Activated CD4-positive, alpha-beta memory T cell treated with anti-CD3 and anti-CD28 coated beads for 36 hours (primary cell): Measurements from ENCODE around the gene EFNA2. TPM values are rescaled to one million over a fixed set of nuclear protein-coding genes. Genes with fewer than 3 reads are reported as not detected.

Experiments
- CTCF ChIA-PET: fragments of 350-600 bp; sonication (Branson Sonifier 250); formaldehyde crosslinking; loops from one replicate; lab custom pipeline; 2021; ENCODE audit warnings: antibody characterized with exemption, inconsistent platforms; lab: Charles Lee
- POLR2A ChIA-PET: fragments of 350-600 bp; sonication (Branson Sonifier 250); formaldehyde crosslinking; loops from one replicate; lab custom pipeline; 2021; ENCODE audit warnings: antibody characterized with exemption; lab: Charles Lee
- DNase-seq: peaks from one replicate; pipeline ENCODE4 v3.0.0-alpha.2; 2020
- H3K27ac Mint-ChIP-seq: one replicate; pipeline ENCODE4 v1.8.0; 2021; ENCODE audit warnings: mixed read lengths
- H3K27me3 Mint-ChIP-seq: one replicate; pipeline ENCODE4 v1.8.0; 2021; ENCODE audit warnings: mixed read lengths
- H3K36me3 Mint-ChIP-seq: one replicate; pipeline ENCODE4 v1.8.0; 2021; ENCODE audit warnings: mixed read lengths
- H3K4me1 Mint-ChIP-seq: one replicate; pipeline ENCODE4 v1.8.0; 2021; ENCODE audit warnings: low read depth, mixed read lengths
- H3K4me3 Mint-ChIP-seq: one replicate; pipeline ENCODE4 v1.8.0; 2021; ENCODE audit warnings: mild to moderate bottlenecking, mixed read lengths
- H3K9me3 Mint-ChIP-seq: one replicate; pipeline ENCODE4 v1.8.0; 2021; ENCODE audit warnings: mixed read lengths
- intact Hi-C: fragments of 100-400 bp; cut with micrococcal nuclease; formaldehyde crosslinking; loops from one replicate; pipeline ENCODE4 v1.15.1; 2023
- total RNA-seq, 2 experiments: library from RNA; stranded (reverse); gene quantifications; one replicate each; pipeline ENCODE4 v1.2.3, GENCODE V29; 2021

EFNA2 gene
- total RNA-seq, 2 experiments from 2014 or later = not detected

DNA sequence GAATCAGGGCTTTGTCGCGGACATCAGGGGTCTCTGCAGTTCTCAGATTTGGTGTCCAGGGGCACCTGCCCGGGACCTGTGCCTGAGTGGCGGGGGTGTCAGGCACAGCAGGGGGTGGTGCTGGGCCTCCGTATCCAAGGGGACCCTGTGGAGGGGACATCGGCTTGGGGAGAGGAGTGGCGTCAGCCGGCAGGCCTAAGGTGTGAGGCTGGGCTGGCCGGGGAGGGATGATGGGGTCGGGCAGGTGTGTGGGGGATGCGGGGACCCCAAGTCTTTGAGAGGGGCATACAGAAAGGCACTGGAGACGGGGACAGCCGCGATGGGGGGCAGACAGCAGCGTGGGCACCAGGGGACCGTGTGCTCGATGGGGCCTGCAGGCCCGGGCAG is 2.5 kb downstream of the EFNA2 start:
- Mint-ChIP-seq H3K9me3 (no peaks in the 10 kb centered on the region), H3K4me3 (no peak overlapping the region), H3K36me3 (no peaks in the 10 kb centered on the region), H3K27ac (no peak overlapping the region), H3K4me1 (peaks cover 10% of the 10 kb centered on the region), H3K27me3 (peaks cover 38% of the 10 kb centered on the region)
- ChIA-PET POLR2A (no interaction called here), CTCF (no interaction called here)
- DNase-seq = no peak
- intact Hi-C loops = no loop called here

DNA sequence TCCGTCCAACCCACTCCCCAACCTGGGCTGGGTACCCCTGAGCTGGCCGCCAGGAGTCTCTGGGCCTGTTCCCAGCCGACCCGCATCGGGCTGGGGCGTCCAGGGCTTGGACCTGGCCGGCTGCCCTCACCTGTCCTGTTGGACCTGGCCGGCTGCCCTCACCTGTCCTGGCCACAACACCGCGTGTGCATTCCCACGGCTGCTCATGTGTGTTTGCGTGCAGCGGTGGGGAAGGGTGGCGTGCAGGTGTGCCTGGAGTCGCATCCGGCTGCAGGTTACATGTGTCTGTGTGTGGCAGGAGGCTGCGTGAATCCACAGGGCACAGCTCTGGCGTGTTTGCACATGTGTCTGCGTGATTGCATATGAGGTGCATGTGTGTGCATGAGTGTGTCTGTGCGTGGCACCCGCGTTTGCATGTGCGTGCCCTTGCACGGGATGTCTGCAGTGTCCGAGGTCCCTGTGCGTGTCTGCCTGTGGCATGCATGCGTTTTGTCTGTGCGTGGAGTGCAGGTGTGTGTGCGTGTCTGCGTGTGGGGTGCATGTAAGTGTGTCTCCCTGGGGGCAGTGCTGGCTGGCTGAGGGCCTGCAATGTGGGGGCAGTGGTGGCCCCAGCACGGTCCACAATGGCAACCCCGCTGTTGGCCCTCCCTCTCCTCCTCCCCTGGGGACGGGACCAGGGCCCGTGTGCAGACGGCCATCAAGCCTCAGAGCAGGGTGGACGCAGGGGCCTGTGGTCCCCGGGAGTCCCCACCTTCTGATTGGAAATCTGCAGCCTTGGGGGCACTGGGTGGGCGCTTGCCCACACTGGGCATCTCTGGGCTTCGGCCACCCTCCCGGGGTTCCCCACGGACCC is 3.4 kb downstream of the EFNA2 start:
- POLR2A ChIA-PET = no interaction called here
- H3K36me3 Mint-ChIP-seq = no peaks in the 10 kb centered on the region
- no peak overlapping the region for H3K27ac Mint-ChIP-seq
- peaks cover 10% of the 10 kb centered on the region for H3K4me1 Mint-ChIP-seq
- peaks cover 38% of the 10 kb centered on the region for H3K27me3 Mint-ChIP-seq
- intact Hi-C loops = no loop called here
- H3K4me3 Mint-ChIP-seq = no peak overlapping the region
- CTCF ChIA-PET = no interaction called here
- no peak for DNase-seq
- no peaks in the 10 kb centered on the region for H3K9me3 Mint-ChIP-seq

- H3K36me3 Mint-ChIP-seq = no peaks in the 10 kb centered on the region
- DNase-seq = no peak
- no peak overlapping the region for H3K4me3 Mint-ChIP-seq
- intact Hi-C loops = no loop called here
- H3K27me3 Mint-ChIP-seq = peaks cover 37% of the 10 kb centered on the region
- no peak overlapping the region for H3K27ac Mint-ChIP-seq
- POLR2A ChIA-PET = no interaction called here
- H3K4me1 Mint-ChIP-seq = peaks cover 10% of the 10 kb centered on the region
- CTCF ChIA-PET = no interaction called here
- no peaks in the 10 kb centered on the region for H3K9me3 Mint-ChIP-seq
These were observed 4.0 kb downstream of the EFNA2 start for GRCh38 chr19:1289686-1290025.

- Mint-ChIP-seq H3K36me3 (no peaks in the 10 kb centered on the region), H3K27me3 (peaks cover 36% of the 10 kb centered on the region)
- POLR2A ChIA-PET = no interaction called here
These were observed 4.6 kb downstream of the EFNA2 start for GRCh38 chr19:1290196-1290702.

DNA sequence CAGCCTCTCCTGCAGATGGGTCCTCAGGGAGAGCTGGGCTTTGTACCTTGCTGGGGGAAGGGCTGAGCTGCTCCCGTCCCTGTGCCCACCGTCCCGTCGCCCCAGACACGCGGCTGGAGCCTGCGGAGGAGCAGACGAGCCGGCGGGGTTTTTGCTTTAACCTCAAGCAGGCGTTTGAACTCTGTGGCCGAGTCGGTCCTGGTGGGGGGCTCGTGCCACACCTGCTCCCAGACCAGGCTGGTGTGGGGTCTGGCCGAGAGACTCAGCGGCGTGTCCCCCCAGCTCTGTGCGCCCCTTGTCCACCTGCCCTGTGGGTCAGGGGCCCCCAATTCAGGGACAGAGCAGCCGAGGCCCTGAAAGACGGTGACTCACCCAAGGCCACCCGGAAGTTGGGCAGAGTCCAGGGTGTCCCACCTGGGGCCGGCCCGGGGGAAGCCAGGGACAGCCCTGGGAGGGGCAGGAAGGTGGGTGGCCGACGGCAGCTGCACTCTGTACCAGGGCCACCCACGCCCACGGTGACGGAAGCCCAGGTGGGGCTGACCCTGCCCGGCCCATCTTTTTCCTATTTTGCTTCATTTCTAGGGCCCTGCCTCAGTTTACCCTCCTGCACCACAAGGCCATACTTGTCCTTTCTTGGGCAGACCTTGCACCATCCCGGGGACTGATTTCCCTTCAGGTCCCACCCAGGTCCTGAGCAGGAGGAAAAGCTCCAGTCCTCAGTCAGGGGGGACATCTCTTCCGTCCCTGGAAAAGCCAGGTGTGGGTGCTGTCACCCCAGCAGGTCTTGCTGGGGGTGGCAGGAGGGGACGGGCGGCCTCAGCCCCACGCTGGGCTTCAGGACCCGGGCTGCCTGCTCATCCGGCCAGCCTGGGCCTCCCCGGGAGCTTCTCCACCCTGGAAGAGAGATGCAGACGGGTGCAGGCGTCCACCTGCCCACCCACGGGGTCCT is 5.3 kb downstream of the EFNA2 start:
- Mint-ChIP-seq H3K4me3 (no peak overlapping the region), H3K4me1 (peaks cover 4% of the 10 kb centered on the region), H3K36me3 (no peaks in the 10 kb centered on the region), H3K27ac (no peak overlapping the region), H3K27me3 (peaks cover 35% of the 10 kb centered on the region), H3K9me3 (no peaks in the 10 kb centered on the region)
- intact Hi-C loops = no loop called here
- ChIA-PET CTCF (no interaction called here), POLR2A (no interaction called here)
- DNase-seq = no peak

More at GRCh38 chr19:1290196-1290702, 4.6 kb downstream of the EFNA2 start:
- intact Hi-C loops = no loop called here
- no peak for DNase-seq
- CTCF ChIA-PET = no interaction called here
- Mint-ChIP-seq H3K27ac (no peak overlapping the region), H3K4me3 (no peak overlapping the region), H3K4me1 (peaks cover 4% of the 10 kb centered on the region), H3K9me3 (no peaks in the 10 kb centered on the region)

DNA sequence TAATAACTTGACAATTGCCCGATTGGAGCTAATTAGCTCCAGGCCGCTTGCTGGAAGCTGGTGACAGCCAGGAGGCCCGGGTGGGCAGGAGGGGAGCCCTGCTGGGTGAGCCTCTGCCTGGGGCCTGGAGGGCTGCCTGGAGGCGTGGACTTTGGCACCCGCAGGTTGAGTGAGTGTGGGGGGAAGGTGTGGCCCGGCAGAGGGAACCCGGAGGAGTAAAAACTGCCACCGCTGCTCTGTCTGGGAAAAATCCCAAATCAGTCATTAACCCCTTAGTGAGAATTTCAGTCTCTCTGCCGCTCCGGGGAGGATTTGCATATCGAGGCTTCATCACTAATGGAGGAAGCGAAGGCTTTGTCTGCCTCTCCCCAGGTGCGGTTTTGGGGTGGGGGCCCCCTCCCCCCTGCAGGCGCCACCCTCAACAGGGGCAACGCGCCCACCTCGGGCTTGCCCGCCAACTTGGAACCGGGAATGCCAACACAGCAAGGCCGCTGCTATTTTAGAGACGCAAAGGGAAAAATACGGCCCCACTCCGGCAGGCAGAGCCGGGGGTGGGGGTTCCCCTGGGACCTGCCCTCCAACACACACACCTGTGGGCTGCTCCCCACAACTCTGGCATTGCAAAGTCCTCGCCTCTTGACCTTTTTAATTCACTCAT is 6.2 kb downstream of the EFNA2 start:
- Mint-ChIP-seq H3K9me3 (no peaks in the 10 kb centered on the region), H3K27ac (no peak overlapping the region), H3K4me1 (no peaks in the 10 kb centered on the region), H3K36me3 (no peaks in the 10 kb centered on the region), H3K27me3 (peaks cover 30% of the 10 kb centered on the region), H3K4me3 (no peak overlapping the region)
- intact Hi-C loops = no loop called here
- POLR2A ChIA-PET = no interaction called here
- no peak for DNase-seq
- CTCF ChIA-PET = no interaction called here

GRCh38 chr19:1292419-1293151 is 6.9 kb downstream of the EFNA2 start:
- no peaks in the 10 kb centered on the region for H3K36me3 Mint-ChIP-seq
- H3K27me3 Mint-ChIP-seq = peaks cover 31% of the 10 kb centered on the region
- DNase-seq = no peak
- H3K4me1 Mint-ChIP-seq = no peaks in the 10 kb centered on the region
- intact Hi-C loops = no loop called here
- no peak overlapping the region for H3K4me3 Mint-ChIP-seq
- H3K27ac Mint-ChIP-seq = no peak overlapping the region
- no peaks in the 10 kb centered on the region for H3K9me3 Mint-ChIP-seq
- ChIA-PET CTCF (no interaction called here), POLR2A (no interaction called here)

DNA sequence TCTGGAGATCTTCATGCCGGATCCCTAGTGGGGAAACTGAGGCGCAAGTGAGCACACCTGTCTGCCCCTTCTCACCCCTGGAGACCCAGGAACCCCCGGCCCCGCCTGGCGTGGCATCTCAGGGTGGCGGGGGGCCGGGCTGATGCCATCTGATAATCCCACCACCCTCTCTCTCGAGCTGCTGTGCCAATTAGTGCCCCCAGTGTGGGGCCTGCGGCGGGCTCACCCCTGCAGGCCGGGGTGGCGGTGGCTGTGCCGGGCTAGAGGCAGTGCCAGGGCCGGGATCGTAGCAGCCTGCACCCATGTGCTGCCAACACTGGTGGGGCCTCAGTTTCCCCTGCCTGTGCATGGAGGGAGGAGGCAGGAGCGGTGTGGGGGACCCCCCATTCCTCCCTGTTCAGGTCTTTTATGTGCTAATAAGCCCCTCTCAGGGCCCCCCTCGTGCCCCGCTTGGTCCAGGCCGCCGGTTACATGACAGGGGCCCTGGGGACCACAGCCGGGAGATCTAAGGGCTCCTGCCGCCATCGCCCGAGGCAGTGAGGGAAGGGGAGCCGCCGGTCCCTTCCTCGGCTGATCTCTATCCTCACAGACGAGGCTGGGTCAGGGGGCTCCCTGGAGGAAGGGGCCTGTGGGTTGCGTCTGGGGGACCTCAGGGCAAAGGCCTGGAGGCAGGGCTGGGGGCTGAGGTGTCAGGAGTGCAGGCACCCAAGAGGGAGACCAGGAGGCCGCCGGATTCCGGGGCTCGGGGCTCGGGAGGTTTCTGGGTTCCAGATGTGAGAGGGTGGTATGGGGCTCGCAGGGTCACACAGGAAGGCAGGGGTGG is 8.3 kb downstream of the EFNA2 start:
- Mint-ChIP-seq H3K9me3 (no peaks in the 10 kb centered on the region), H3K27ac (no peak overlapping the region), H3K4me1 (no peaks in the 10 kb centered on the region), H3K36me3 (no peaks in the 10 kb centered on the region), H3K4me3 (no peak overlapping the region), H3K27me3 (peaks cover 26% of the 10 kb centered on the region)
- intact Hi-C loops = no loop called here
- POLR2A ChIA-PET = no interaction called here
- CTCF ChIA-PET = no interaction called here
- no peak for DNase-seq

- no peaks in the 10 kb centered on the region for H3K36me3 Mint-ChIP-seq
- ChIA-PET CTCF (no interaction called here), POLR2A (no interaction called here)
- H3K27me3 Mint-ChIP-seq = peaks cover 23% of the 10 kb centered on the region
- no peaks in the 10 kb centered on the region for H3K4me1 Mint-ChIP-seq
- H3K4me3 Mint-ChIP-seq = no peak overlapping the region
- no peaks in the 10 kb centered on the region for H3K9me3 Mint-ChIP-seq
- intact Hi-C loops = no loop called here
- no peak for DNase-seq
- no peak overlapping the region for H3K27ac Mint-ChIP-seq
These were observed 9.0 kb downstream of the EFNA2 start for GRCh38 chr19:1294688-1295087.

- H3K36me3 Mint-ChIP-seq = no peaks in the 10 kb centered on the region
- H3K27ac Mint-ChIP-seq = no peak overlapping the region
- H3K9me3 Mint-ChIP-seq = no peaks in the 10 kb centered on the region
- intact Hi-C loops = no loop called here
- no peak overlapping the region for H3K4me3 Mint-ChIP-seq
- no peaks in the 10 kb centered on the region for H3K4me1 Mint-ChIP-seq
- peaks cover 23% of the 10 kb centered on the region for H3K27me3 Mint-ChIP-seq
- DNase-seq = peak; percentile 55
- CTCF ChIA-PET = no interaction called here
- POLR2A ChIA-PET = no interaction called here
These were observed 9.7 kb downstream of the EFNA2 start for GRCh38 chr19:1295169-1296012.
